Measurements from ENCODE around the gene GPATCH8. TPM values are rescaled to one million over a fixed set of nuclear protein-coding genes. Genes with fewer than 3 reads are reported as not detected.

Gene GPATCH8
- total and polyA plus RNA-seq, 9 of the 15 experiments (the other 6 are each of a cell fraction or from before 2014, with no cell fraction given): 10.6 to 29.6 (median 13.2) TPM

DNA sequence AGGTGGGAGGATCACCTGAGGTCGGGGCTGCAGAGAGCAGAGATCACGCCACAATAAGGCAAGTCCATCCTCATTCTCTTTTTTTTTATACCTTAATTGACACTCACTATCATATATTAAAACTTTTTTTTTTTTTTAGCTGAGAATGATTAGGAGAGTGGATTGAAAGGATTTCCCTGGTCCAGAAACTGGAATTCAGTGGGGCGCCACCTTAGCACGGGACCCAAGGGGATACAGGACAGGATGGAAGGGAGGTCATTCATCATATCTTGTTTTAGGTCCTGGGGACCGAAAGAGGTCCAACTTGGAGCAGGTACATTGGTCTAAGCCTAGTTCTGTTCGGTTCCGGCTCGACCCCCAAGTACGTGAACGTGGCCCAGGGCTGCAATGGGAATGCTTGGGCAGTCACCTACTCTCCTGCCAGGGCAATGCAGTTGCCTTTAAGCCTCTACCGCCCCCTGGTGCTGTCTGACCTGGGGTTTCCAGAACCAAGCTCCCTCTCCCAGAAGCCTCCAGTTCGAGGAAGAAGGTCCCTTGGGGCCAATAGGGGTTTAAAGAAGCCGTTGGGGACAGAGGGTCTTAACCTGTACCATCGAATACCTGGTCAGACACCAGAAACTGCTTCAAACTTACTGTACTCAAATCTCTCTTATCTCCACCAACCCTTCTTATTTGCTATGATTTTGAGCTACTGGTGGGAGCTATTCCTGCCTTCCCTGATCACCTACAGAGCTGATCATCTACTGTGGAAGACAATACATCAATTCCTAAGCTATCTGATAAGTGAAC lies 19.9 kb upstream of the GPATCH8 start:
- peaks cover 3% of the 10 kb centered on the region for H3K9me3 ChIP-seq (replicated peaks; ENCODE audit: control insufficient read depth, insufficient read depth, low read depth, low read length)
- H3K36me3 ChIP-seq (ENCODE audit: control insufficient read depth, insufficient read depth, low read length): no peaks in the 10 kb centered on the region
- POLR2A ChIA-PET: interaction anchor here (0.6 to 1.6 kb wide), 12 partner anchors 9 to 629 kb away, joined by 3 to 5 read pairs (median 4); partner anchors contain the start of gene LSM12
- no peaks in the 10 kb centered on the region for H3K27me3 ChIP-seq (ENCODE audit: control insufficient read depth in 2 of 2, insufficient read depth in 2 of 2, low read length in 2 of 2)
- CTCF ChIA-PET (ENCODE audit: low intra/inter-chr PET ratio): interaction anchor here (1.5 to 1.6 kb wide), 2 partner anchors 123 to 313 kb away, joined by 15 to 17 read pairs; no protein-coding TSS in a partner anchor
- H3K4me3 ChIP-seq: no peak overlapping the region
- in situ Hi-C loops (cut with MboI) (no loop called here), intact Hi-C loops (cut with micrococcal nuclease) (loop anchor here (2.0 kb wide), 2 partner anchors 122 to 312 kb away; no protein-coding TSS in a partner anchor)
- DNase-seq (ENCODE audit: extremely low read depth in 1 of 4, low spot score in 3 of 4): peak; percentile 60 to 82 (median 72)
- peak overlapping the region; percentile 88 for H2AFZ ChIP-seq (ENCODE audit: low read depth, low read length)
- 36% methylated on average over 14 of the region's 14 CpGs for WGBS (ENCODE audit: insufficient coverage, low coverage, missing lambda C conversion rate)
- peak; percentile 100 for ATAC-seq
- BruUV-seq (replicated peaks): no TSS peak
- H3K27ac ChIP-seq (ENCODE audit: extremely low read depth, low read depth, low read length): no peak overlapping the region
- H3K9me1 ChIP-seq (ENCODE audit: control insufficient read depth, insufficient read depth, low read length): no peaks in the 10 kb centered on the region
- peak overlapping the region in 1 of 2 experiments; percentile 11; a peak in 1 of 4 replicates for H3K9ac ChIP-seq (ENCODE audit: insufficient read depth in 1 of 2, low read depth in 2 of 2, low read length in 2 of 2)
- peak overlapping the region; percentile 45 for H3K4me2 ChIP-seq (ENCODE audit: insufficient read depth, low read length)
- H3K79me2 ChIP-seq (ENCODE audit: control insufficient read depth, insufficient read depth, low read length): no peaks in the 10 kb centered on the region
- H3K4me1 ChIP-seq (replicated peaks in 1 of 2; ENCODE audit: control insufficient read depth in 2 of 2, insufficient read depth in 2 of 2, low read length in 2 of 2): peaks cover 2 to 3% of the 10 kb centered on the region in 2 experiments; a peak in 3 of 5 replicates
- no peaks in the 10 kb centered on the region for H4K20me1 ChIP-seq (replicated peaks; ENCODE audit: control insufficient read depth, insufficient read depth, low read length)
- FAIRE-seq: peak; percentile 74
- TF ChIP-seq ZNF146 (CRISPR knock-in tag; IDR thresholded peaks at IDR 0.05; ENCODE audit: unreplicated experiment) (no peak), ESRRA (IDR thresholded peaks at IDR 0.05; ENCODE audit: borderline replicate concordance, low read depth) (0 out of 2 replicates have a peak, but pooled peaks have one; percentile 18), NR2C2 (CRISPR knock-in tag; IDR thresholded peaks at IDR 0.05) (no peak), NR2C2 (tag; IDR thresholded peaks at IDR 0.05) (no peak), RBM25 (IDR thresholded peaks at IDR 0.05; ENCODE audit: low read depth, low read length, severe bottlenecking) (no peak), NR2F6 (CRISPR knock-in tag; IDR thresholded peaks at IDR 0.05) (no peak), SMC3 (conservative IDR thresholded peaks at IDR 0.05; ENCODE audit: insufficient read depth, low read depth, low read length) (peak; percentile 86), RBBP5 (IDR thresholded peaks at IDR 0.05; ENCODE audit: borderline replicate concordance, insufficient read depth, low read length, poor library complexity, severe bottlenecking) (no peak)
- TF ChIP-seq, protein P1, sequence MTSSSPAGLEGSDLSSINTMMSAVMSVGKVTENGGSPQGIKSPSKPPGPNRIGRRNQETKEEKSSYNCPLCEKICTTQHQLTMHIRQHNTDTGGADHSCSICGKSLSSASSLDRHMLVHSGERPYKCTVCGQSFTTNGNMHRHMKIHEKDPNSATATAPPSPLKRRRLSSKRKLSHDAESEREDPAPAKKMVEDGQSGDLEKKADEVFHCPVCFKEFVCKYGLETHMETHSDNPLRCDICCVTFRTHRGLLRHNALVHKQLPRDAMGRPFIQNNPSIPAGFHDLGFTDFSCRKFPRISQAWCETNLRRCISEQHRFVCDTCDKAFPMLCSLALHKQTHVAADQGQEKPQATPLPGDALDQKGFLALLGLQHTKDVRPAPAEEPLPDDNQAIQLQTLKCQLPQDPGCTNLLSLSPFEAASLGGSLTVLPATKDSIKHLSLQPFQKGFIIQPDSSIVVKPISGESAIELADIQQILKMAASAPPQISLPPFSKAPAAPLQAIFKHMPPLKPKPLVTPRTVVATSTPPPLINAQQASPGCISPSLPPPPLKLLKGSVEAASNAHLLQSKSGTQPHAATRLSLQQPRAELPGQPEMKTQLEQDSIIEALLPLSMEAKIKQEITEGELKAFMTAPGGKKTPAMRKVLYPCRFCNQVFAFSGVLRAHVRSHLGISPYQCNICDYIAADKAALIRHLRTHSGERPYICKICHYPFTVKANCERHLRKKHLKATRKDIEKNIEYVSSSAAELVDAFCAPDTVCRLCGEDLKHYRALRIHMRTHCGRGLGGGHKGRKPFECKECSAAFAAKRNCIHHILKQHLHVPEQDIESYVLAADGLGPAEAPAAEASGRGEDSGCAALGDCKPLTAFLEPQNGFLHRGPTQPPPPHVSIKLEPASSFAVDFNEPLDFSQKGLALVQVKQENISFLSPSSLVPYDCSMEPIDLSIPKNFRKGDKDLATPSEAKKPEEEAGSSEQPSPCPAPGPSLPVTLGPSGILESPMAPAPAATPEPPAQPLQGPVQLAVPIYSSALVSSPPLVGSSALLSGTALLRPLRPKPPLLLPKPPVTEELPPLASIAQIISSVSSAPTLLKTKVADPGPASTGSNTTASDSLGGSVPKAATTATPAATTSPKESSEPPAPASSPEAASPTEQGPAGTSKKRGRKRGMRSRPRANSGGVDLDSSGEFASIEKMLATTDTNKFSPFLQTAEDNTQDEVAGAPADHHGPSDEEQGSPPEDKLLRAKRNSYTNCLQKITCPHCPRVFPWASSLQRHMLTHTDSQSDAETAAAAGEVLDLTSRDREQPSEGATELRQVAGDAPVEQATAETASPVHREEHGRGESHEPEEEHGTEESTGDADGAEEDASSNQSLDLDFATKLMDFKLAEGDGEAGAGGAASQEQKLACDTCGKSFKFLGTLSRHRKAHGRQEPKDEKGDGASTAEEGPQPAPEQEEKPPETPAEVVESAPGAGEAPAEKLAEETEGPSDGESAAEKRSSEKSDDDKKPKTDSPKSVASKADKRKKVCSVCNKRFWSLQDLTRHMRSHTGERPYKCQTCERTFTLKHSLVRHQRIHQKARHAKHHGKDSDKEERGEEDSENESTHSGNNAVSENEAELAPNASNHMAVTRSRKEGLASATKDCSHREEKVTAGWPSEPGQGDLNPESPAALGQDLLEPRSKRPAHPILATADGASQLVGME (CRISPR knock-in tag; IDR thresholded peaks at IDR 0.05): no peak
- TF ChIP-seq, protein P2, sequence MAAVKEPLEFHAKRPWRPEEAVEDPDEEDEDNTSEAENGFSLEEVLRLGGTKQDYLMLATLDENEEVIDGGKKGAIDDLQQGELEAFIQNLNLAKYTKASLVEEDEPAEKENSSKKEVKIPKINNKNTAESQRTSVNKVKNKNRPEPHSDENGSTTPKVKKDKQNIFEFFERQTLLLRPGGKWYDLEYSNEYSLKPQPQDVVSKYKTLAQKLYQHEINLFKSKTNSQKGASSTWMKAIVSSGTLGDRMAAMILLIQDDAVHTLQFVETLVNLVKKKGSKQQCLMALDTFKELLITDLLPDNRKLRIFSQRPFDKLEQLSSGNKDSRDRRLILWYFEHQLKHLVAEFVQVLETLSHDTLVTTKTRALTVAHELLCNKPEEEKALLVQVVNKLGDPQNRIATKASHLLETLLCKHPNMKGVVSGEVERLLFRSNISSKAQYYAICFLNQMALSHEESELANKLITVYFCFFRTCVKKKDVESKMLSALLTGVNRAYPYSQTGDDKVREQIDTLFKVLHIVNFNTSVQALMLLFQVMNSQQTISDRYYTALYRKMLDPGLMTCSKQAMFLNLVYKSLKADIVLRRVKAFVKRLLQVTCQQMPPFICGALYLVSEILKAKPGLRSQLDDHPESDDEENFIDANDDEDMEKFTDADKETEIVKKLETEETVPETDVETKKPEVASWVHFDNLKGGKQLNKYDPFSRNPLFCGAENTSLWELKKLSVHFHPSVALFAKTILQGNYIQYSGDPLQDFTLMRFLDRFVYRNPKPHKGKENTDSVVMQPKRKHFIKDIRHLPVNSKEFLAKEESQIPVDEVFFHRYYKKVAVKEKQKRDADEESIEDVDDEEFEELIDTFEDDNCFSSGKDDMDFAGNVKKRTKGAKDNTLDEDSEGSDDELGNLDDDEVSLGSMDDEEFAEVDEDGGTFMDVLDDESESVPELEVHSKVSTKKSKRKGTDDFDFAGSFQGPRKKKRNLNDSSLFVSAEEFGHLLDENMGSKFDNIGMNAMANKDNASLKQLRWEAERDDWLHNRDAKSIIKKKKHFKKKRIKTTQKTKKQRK (IDR thresholded peaks at IDR 0.05; ENCODE audit: borderline replicate concordance, low read depth, low read length): no peak

All from K562 (cell line).